Calu3 (cell line): ENCODE measurements around the gene MT1E. TPM values are rescaled to one million over a fixed set of nuclear protein-coding genes. Genes with fewer than 3 reads are reported as not detected.

Experiments used
- BruUV-seq: library from RNA; stranded (reverse); fragments of 400-500 nt; replicated peaks from 2 replicates; lab custom pipeline; 2021; lab: Mats Ljungman, UMichigan
- CTCF ChIA-PET: fragments of 300-600 bp; sonication (Branson Sonifier 250); formaldehyde crosslinking; loops from one replicate; lab custom pipeline; 2022; ENCODE audit warnings: antibody characterized with exemption; lab: Charles Lee
- DNase-seq: peaks from one replicate; pipeline ENCODE4 v3.0.0; 2022
- H3K27ac Mint-ChIP-seq: one replicate; pipeline ENCODE4 v1.8.0; 2022; ENCODE audit warnings: mixed read lengths; ENCODE audit not compliant: unreplicated experiment
- H3K27me3 Mint-ChIP-seq: one replicate; pipeline ENCODE4 v1.8.0; 2022; ENCODE audit warnings: mixed read lengths; ENCODE audit not compliant: unreplicated experiment
- H3K36me3 Mint-ChIP-seq: one replicate; pipeline ENCODE4 v1.8.0; 2022; ENCODE audit warnings: mild to moderate bottlenecking, moderate library complexity, mixed read lengths; ENCODE audit not compliant: insufficient read depth, unreplicated experiment
- H3K4me1 Mint-ChIP-seq: one replicate; pipeline ENCODE4 v1.8.0; 2022; ENCODE audit warnings: mild to moderate bottlenecking, low read depth, mixed read lengths; ENCODE audit not compliant: unreplicated experiment
- H3K4me3 Mint-ChIP-seq: one replicate; pipeline ENCODE4 v1.8.0; 2022; ENCODE audit warnings: mild to moderate bottlenecking, low read depth, moderate library complexity, mixed read lengths; ENCODE audit not compliant: unreplicated experiment
- H3K9me3 Mint-ChIP-seq: one replicate; pipeline ENCODE4 v1.8.0; 2022; ENCODE audit warnings: low read depth, mixed read lengths; ENCODE audit not compliant: unreplicated experiment
- CTCF ChIP-seq: fragments of 200-600 bp; IDR thresholded peaks from one replicate; pipeline ENCODE4 v1.8.0; 2022; ENCODE audit warnings: antibody characterized with exemption; ENCODE audit not compliant: unreplicated experiment
- intact Hi-C: fragments of 100-400 bp; cut with micrococcal nuclease; formaldehyde crosslinking; loops from one replicate; pipeline ENCODE4 v1.10.0; 2022; ENCODE audit not compliant: unreplicated experiment
- total RNA-seq: library from RNA; stranded (reverse); gene quantifications from 2 replicates; pipeline ENCODE4 v1.2.3, GENCODE V29; 2022

Gene MT1E
- total RNA-seq, 1 experiment from 2014 or later, result not detected

DNA sequence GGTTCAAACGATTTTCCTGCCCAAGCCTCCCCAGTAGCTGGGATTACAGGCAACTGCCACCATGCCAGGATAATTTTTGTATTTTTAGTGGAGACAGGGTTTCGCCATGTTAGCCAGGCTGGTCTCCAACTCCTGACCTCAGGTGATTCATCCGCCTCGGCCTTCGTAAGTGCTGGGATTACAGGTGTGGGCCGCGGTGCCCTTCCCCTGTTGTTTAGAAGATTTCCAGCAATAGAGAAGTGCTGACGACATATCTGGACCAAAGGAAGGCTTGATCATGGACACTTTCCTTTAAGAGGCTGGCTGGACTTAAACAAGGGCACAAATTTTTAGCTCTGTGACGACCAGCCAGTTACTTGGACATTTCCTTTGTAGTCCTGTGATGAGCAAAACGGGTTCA is 5.6 kb downstream of the MT1E start:
- Mint-ChIP-seq H3K9me3 (no peaks in the 10 kb centered on the region), H3K4me1 (peaks cover 16% of the 10 kb centered on the region), H3K4me3 (peak overlapping the region; percentile 68), H3K36me3 (peaks cover 7% of the 10 kb centered on the region), H3K27ac (no peak overlapping the region), H3K27me3 (peaks cover 76% of the 10 kb centered on the region)
- CTCF ChIA-PET, result interaction anchor here (0.6 kb wide), 1 partner anchor 26 kb away, joined by 3 read pairs; no protein-coding TSS in a partner anchor
- TF ChIP-seq CTCF, result no peak
- no TSS peak for BruUV-seq
- intact Hi-C loops, result no loop called here
- no peak for DNase-seq

GRCh38 chr16:56631832-56632155 is 6.2 kb downstream of the MT1E start:
- CTCF ChIA-PET, result interaction anchor here (1.0 kb wide), 1 partner anchor 23 kb away, joined by 4 read pairs; the partner anchor contains the start of gene MT2A
- no TSS peak for BruUV-seq
- H3K9me3 Mint-ChIP-seq, result no peaks in the 10 kb centered on the region
- H3K36me3 Mint-ChIP-seq, result peaks cover 7% of the 10 kb centered on the region
- intact Hi-C loops, result no loop called here
- no peak for DNase-seq
- H3K27me3 Mint-ChIP-seq, result peaks cover 76% of the 10 kb centered on the region
- H3K27ac Mint-ChIP-seq, result no peak overlapping the region
- H3K4me1 Mint-ChIP-seq, result peaks cover 14% of the 10 kb centered on the region
- H3K4me3 Mint-ChIP-seq, result peak overlapping the region; percentile 68
- no peak for TF ChIP-seq CTCF

GRCh38 chr16:56632156-56632847 is 6.7 kb downstream of the MT1E start, which contains the start of gene MT1M:
TSS of gene MT1M (plus strand) at chr16:56632659. CDS start at chr16:56632732, 73 bp downstream.
- intact Hi-C loops, result no loop called here
- BruUV-seq, result no TSS peak
- no peak for TF ChIP-seq CTCF
- Mint-ChIP-seq H3K36me3 (peaks cover 7% of the 10 kb centered on the region), H3K4me1 (peaks cover 10% of the 10 kb centered on the region), H3K27ac (no peak within 1 kb of the TSS), H3K27me3 (peaks cover 79% of the 10 kb centered on the region), H3K4me3 (peak within 1 kb of the TSS; percentile 68), H3K9me3 (no peaks in the 10 kb centered on the region)
- CTCF ChIA-PET, result interaction anchor here (1.0 kb wide), 1 partner anchor 24 kb away, joined by 4 read pairs; the partner anchor contains the start of gene MT2A
- DNase-seq, result no peak

DNA sequence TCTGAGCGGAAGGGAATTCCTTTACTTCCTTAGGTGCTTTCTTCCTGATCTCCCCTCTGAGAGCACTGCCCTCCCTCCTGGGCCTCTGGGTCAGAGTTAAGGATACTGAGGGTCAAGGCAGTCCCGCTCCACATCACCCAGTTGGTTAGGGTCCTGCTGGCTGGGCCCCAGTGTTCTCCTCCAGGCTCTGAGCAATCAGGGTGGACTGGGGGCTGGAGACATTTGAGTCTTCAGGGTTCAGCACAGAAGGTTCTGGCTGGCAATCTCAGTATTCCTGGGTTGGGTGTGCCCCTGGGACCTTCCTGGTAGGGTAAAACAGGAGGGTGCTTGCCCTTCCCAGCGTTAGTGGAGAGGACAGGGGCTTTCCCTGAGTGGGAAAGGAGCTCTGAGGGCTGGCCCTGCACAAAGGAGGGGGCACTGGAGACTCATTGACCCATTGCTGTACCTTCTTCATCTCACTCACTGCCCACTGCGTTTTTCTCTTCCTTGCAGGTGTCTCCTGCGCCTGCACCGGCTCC is 7.3 kb downstream of the MT1E start:
- CTCF ChIA-PET, result interaction anchor here (1.0 kb wide), 1 partner anchor 25 kb away, joined by 4 read pairs; the partner anchor contains the start of gene MT2A
- H3K27me3 Mint-ChIP-seq, result peaks cover 86% of the 10 kb centered on the region
- peaks cover 16% of the 10 kb centered on the region for H3K4me1 Mint-ChIP-seq
- H3K9me3 Mint-ChIP-seq, result no peaks in the 10 kb centered on the region
- H3K36me3 Mint-ChIP-seq, result peaks cover 9% of the 10 kb centered on the region
- peak overlapping the region; percentile 68 for H3K4me3 Mint-ChIP-seq
- intact Hi-C loops, result no loop called here
- BruUV-seq, result no TSS peak
- no peak for DNase-seq
- no peak for TF ChIP-seq CTCF
- no peak overlapping the region for H3K27ac Mint-ChIP-seq
